Neural crest cell (in vitro differentiated cells): ENCODE data around the gene CELSR3. TPM values are rescaled to one million over a fixed set of nuclear protein-coding genes. Genes with fewer than 3 reads are reported as not detected.

Source experiments
- DNase-seq: peaks from one replicate; pipeline ENCODE4 v3.0.0; 2021; ENCODE audit warnings: low read depth, mixed read lengths, low spot score
- H3K27ac Mint-ChIP-seq: one replicate; pipeline ENCODE4 v1.8.0; 2021; ENCODE audit warnings: mild to moderate bottlenecking, mixed read lengths; ENCODE audit not compliant: unreplicated experiment
- H3K27me3 Mint-ChIP-seq: 2 replicates; pipeline ENCODE4 v1.8.0; 2021; ENCODE audit warnings: low read depth, mild to moderate bottlenecking, mixed read lengths
- H3K36me3 Mint-ChIP-seq: 2 replicates; pipeline ENCODE4 v1.8.0; 2021; ENCODE audit warnings: low read depth, mild to moderate bottlenecking, mixed read lengths
- H3K4me1 Mint-ChIP-seq: 2 replicates; pipeline ENCODE4 v1.8.0; 2021; ENCODE audit warnings: mixed read lengths
- H3K4me3 Mint-ChIP-seq: one replicate; pipeline ENCODE4 v1.8.0; 2021; ENCODE audit warnings: mild to moderate bottlenecking, mixed read lengths
- H3K9me3 Mint-ChIP-seq: 2 replicates; pipeline ENCODE4 v1.8.0; 2021; ENCODE audit warnings: mixed read lengths
- CTCF ChIP-seq: fragments of 200-600 bp; sonication (generic); conservative IDR thresholded peaks from 2 replicates; pipeline ENCODE4 v1.5.0; 2021; ENCODE audit warnings: antibody characterized with exemption, mild to moderate bottlenecking
- total RNA-seq: library from RNA; stranded (reverse); gene quantifications from 2 replicates; pipeline ENCODE4 v1.2.1, GENCODE V29; 2021

Gene CELSR3
- total RNA-seq, 1 donor from 2014 or later = 27.2 TPM

- Mint-ChIP-seq H3K27me3 (no peaks in the 10 kb centered on the region), H3K36me3 (peaks cover 15% of the 10 kb centered on the region), H3K27ac (no peak overlapping the region), H3K4me1 (peaks cover 29% of the 10 kb centered on the region), H3K9me3 (no peaks in the 10 kb centered on the region), H3K4me3 (peak overlapping the region; percentile 71)
- no peak for TF ChIP-seq CTCF
- no peak for DNase-seq
Measured at GRCh38 chr3:48631516-48632448, 30.9 kb downstream of the CELSR3 start.

GRCh38 chr3:48630833-48631232 is 31.9 kb downstream of the CELSR3 start:
- Mint-ChIP-seq H3K4me3 (no peak overlapping the region), H3K4me1 (peaks cover 19% of the 10 kb centered on the region), H3K9me3 (no peaks in the 10 kb centered on the region), H3K36me3 (peaks cover 19% of the 10 kb centered on the region), H3K27me3 (no peaks in the 10 kb centered on the region), H3K27ac (no peak overlapping the region)
- DNase-seq = no peak
- TF ChIP-seq CTCF = no peak

- H3K4me3 Mint-ChIP-seq = no peak overlapping the region
- no peaks in the 10 kb centered on the region for H3K27me3 Mint-ChIP-seq
- peaks cover 19% of the 10 kb centered on the region for H3K36me3 Mint-ChIP-seq
- H3K4me1 Mint-ChIP-seq = peaks cover 15% of the 10 kb centered on the region
- no peak overlapping the region for H3K27ac Mint-ChIP-seq
- no peak for TF ChIP-seq CTCF
- H3K9me3 Mint-ChIP-seq = no peaks in the 10 kb centered on the region
- DNase-seq = no peak
Measured at GRCh38 chr3:48630407-48630806, 32.3 kb downstream of the CELSR3 start.

- no peak overlapping the region for H3K27ac Mint-ChIP-seq
- H3K4me1 Mint-ChIP-seq = peaks cover 14% of the 10 kb centered on the region
- no peaks in the 10 kb centered on the region for H3K27me3 Mint-ChIP-seq
- peaks cover 19% of the 10 kb centered on the region for H3K36me3 Mint-ChIP-seq
- H3K9me3 Mint-ChIP-seq = no peaks in the 10 kb centered on the region
- DNase-seq = no peak
- no peak for TF ChIP-seq CTCF
- no peak overlapping the region for H3K4me3 Mint-ChIP-seq
Measured at GRCh38 chr3:48629894-48630293, 32.8 kb downstream of the CELSR3 start.

GRCh38 chr3:48628277-48629017 is 34.2 kb downstream of the CELSR3 start:
- H3K4me1 Mint-ChIP-seq = peaks cover 5% of the 10 kb centered on the region
- no peak for DNase-seq
- TF ChIP-seq CTCF = no peak
- no peak overlapping the region for H3K4me3 Mint-ChIP-seq
- H3K9me3 Mint-ChIP-seq = no peaks in the 10 kb centered on the region
- H3K27ac Mint-ChIP-seq = peak overlapping the region; percentile 89
- H3K27me3 Mint-ChIP-seq = no peaks in the 10 kb centered on the region
- H3K36me3 Mint-ChIP-seq = peaks cover 22% of the 10 kb centered on the region
